GM12874 (cell line): ENCODE data around the gene RELL2.
A peak's percentile ranks its signal among the peaks of the same experiment; 100 is the strongest.

ENCODE experiments used
- TF ChIP-seq, protein P1 (sequence below): IDR thresholded peaks from 2 replicates; pipeline ENCODE4 v1.5.1; 2011; ENCODE audit warnings: low read depth, mild to moderate bottlenecking, control low read depth, low read length, moderate library complexity; ENCODE audit not compliant: insufficient read depth

The RELL2 gene

GRCh38 chr5:141615991-141616720 is 20.6 kb upstream of the RELL2 start:
- TF ChIP-seq, protein P1, sequence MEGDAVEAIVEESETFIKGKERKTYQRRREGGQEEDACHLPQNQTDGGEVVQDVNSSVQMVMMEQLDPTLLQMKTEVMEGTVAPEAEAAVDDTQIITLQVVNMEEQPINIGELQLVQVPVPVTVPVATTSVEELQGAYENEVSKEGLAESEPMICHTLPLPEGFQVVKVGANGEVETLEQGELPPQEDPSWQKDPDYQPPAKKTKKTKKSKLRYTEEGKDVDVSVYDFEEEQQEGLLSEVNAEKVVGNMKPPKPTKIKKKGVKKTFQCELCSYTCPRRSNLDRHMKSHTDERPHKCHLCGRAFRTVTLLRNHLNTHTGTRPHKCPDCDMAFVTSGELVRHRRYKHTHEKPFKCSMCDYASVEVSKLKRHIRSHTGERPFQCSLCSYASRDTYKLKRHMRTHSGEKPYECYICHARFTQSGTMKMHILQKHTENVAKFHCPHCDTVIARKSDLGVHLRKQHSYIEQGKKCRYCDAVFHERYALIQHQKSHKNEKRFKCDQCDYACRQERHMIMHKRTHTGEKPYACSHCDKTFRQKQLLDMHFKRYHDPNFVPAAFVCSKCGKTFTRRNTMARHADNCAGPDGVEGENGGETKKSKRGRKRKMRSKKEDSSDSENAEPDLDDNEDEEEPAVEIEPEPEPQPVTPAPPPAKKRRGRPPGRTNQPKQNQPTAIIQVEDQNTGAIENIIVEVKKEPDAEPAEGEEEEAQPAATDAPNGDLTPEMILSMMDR = no peak

DNA sequence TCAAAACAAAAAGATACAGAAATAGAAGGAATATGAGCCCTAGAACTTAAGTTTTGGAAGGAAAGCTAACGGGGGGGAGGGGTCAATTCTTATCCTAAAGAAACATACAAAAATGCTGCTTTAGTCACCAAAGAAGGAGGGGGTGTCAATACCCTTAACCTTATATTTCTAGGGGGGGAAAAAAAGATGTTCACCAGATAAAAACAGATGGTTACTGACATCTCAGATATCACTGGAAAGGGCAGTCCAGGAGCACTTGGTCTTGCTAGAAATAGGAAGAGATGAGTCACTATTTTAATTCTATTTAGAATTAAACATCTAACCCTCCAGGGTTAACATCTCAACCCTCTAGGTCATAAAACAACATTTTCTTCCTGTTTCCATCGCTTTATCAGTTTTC is 19.7 kb upstream of the RELL2 start:
- TF ChIP-seq, protein P1 = no peak

DNA sequence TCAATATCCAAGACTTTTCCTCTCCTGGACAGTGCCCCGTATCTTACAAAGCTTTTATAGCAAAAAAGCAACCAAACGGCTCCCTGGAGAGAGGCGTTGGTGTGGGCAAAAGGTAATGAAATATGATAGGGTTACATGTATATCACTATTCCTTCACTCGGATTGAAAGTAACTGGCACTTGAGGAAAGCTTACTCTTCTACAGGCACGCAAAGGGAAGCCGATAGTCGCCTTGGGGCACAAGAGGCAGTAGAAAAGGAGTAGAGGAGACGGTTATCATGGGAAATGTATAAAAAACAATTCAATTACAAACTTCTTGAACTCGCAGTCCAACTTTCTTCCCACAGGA is 19.1 kb upstream of the RELL2 start:
- TF ChIP-seq, protein P1 = no peak

DNA sequence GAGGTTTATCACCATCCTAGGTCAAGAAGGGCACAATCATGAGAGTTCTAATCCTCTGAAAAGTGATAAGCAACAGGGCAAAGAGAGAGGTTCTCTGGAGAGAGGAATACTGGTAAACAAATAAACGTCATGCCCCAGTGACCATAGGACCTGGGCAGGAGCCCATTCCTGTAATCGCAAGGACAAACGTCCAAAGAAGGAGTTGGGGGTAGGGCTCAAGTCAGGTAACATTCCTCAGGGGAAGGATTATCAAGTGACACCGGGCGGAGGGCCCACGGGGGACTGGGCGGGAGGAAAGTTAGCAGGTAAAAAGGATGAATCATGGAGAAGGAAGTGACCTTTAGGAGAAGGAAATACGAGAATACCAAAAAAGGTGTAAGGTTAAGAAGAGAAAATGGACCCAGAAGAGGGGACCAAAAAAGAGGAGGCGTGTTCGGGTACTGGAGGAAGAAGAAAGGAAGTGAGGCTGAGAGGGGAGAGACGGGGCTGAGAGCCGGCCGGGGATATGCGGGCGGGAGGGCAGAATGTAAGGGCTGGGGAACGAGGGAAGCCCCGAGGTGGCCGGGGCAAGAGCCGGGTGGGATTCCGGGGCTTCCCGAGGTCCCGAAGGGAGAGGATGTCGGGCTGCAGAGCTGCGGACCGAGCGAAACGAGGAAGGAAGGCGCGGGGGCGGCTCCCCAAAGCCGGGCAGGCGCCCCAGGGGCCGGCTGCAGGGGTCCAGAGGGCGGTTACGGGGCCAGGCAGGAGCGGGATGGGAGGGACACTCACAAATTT is 18.6 kb upstream of the RELL2 start:
- TF ChIP-seq, protein P1 = no peak

DNA sequence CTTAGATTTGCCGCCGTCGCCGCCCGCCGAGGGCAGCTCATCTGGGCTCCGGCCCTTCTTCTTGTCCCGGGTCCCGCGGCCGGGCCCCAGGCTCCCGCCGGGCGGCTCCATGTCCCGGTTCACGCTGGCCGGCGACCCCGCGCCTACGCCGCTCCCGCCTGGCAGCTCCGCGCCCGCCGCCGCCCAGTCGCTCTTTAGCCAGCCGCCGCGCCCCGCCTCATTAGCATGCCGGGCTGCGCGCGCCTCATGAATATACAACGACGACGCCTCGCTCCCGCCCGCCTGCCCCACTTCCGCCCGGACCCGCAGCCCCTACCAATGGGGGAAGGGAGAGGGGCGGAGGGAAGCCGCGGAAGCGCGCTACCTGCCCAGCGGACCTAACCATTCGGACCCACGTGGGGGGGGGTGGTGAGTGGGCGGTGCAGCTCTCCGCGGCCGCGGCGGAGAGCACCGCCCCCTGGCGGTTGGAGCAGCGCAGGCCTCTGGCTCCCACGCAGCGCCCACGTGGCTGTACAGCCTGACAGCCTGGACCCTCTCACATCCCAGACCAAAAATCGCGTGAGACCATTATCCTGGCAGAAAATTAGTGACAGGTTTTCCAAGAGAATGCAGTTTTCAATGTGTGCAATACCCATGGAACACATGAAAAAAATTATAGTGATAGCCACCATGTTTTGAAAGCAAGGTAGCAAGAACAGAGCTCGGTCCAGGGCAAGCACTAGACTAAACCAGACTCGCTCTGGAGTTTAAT is 17.8 kb upstream of the RELL2 start, which contains the start of gene DIAPH1:
DIAPH1 (minus strand) TSS at position 197 of the 751 bp plus-strand sequence; CDS start at position 111, 86 bp downstream.
- TF ChIP-seq, protein P1 = peak; percentile 97

GRCh38 chr5:141623186-141623585 is 13.6 kb upstream of the RELL2 start:
- TF ChIP-seq, protein P1 = no peak

DNA sequence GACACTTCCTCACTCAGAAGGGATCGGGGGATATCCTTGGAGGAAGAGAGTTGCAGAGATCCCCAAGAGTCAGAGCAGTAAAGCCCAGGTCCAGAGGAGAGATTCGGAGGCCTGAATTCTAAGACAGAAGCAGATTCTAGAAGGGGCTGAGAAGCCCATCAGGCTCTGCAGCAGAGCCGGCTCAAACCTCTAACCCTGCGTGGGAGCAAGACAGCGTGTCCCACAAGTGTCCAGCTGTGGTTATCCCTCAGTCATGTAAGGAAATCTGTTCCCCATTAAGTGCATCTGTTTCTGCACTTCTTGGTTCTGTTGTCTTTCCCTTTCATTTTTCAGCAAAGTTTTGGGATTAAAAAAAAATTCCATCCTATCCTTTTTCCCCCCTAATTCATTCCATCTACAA is 13.2 kb upstream of the RELL2 start:
- TF ChIP-seq, protein P1 = no peak
